GM21723 (cell line): ENCODE results near the gene ZSCAN18.

Experiments
- ATAC-seq: cut with Tn5 transposase; IDR thresholded peaks from one replicate; pipeline ENCODE4 v1.9.1; 2021; ENCODE audit warnings: mild to moderate bottlenecking, moderate library complexity; ENCODE audit not compliant: unreplicated experiment

The ZSCAN18 gene

DNA sequence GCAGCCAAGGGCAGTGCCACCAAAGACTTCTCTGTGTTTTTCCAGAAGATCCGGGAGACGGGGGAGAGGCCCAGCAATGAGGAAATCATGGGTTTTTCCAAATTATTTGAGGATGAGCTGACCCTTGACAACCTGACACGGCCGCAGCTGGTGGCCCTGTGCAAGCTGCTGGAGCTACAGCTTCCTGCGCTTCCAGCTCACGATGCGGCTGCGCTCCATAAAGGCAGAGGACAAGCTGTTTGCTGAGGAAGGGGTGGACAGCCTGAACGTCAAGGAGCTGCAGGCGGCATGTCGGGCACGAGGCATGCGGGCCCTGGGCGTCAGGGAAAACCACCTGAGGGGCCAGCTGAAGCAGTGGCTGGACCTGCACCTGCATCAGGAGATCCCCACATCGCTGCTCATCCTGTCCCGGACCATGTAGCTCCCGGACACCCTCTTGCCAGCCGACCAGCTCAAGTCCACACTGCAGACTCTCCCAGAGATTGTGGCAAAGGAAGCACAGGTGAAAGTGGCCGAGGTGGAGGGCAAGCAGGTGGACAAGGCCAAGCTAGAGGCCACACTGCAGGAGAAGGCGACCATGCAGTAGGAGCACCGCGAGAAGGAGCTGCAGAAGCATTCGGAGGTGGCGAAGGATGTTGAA lies 52.5 kb downstream of the ZSCAN18 start:
- no peak for ATAC-seq

DNA sequence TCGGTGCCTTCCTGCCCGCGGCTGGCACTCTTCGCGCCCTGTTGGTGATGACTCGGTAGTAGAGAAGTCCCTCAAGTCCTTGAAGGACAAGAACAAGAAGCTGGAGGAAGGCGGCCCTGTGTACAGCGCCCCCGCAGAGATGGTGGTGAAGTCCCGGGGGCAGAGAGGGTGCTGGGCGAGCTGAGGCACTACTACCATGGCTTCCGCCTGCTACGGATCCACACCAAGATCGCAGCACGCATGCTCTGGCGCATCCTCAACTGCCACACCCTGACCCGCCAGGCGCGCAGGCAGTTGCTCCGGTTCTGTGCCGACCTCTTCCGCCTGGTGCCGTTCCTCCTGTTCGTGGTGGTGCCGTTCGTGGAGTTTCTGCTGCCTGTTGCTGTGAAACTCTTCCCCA lies 53.1 kb downstream of the ZSCAN18 start:
- ATAC-seq = no peak

DNA sequence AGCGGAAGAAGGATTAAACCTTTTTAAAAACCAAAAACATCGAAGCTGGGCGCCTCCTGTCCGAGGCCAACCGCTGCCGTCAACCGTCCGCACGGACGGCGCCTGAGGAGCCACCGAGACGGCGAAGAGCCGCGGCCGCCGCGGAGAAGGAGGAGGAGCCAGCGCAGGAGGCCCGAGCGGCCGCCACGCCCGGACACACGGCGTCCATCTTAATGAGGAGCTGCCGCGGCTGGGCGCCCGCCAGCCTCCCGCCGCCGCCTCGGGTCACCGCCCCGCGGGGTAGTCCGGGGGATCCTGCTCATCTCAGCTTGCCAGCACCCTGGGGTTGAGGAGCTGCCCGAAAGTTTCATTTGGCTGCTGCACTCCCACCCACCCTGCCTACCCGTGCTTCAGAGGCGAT lies 53.6 kb downstream of the ZSCAN18 start:
- ATAC-seq = no peak

DNA sequence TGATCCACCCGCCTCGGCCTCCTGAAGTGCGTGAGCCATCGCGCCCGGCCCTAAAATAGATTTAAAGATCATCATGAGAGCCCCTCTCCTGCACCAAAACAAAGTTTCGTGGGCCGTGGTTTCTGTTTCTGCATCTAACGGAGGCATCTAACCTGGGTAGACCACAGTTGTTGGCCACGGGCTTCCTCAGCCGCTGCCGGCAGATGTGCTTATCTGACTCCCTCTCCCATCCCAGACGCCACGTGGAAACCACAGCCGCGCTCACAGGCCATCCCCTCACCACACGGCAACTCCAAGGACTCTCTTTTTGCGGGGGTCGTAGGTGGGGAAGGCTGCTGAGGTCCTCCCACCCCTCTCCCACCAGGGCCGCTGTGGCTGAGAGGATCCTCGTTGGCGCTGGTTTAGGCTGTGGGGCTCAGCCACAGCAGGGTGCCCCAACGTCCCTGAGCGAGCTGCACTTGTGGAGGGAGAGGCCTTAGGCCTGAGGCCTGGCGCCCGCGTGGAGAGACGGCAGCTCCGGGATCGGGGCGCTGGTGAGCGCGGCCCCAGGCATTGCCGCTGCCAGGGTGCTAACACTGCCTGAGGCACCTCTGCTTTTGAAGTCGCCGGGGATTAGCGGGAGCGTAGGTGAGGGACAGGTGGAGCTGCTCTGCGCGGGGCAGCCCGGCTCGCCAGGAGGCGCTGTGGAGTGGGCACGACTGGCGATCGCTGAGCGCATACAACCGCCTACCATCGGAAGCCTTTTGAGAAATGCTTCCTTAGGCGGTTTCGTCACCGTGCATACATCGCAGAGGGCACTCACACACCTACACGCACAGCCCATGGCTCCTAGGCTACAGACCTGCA lies 55.3 kb downstream of the ZSCAN18 start:
- no peak for ATAC-seq

DNA sequence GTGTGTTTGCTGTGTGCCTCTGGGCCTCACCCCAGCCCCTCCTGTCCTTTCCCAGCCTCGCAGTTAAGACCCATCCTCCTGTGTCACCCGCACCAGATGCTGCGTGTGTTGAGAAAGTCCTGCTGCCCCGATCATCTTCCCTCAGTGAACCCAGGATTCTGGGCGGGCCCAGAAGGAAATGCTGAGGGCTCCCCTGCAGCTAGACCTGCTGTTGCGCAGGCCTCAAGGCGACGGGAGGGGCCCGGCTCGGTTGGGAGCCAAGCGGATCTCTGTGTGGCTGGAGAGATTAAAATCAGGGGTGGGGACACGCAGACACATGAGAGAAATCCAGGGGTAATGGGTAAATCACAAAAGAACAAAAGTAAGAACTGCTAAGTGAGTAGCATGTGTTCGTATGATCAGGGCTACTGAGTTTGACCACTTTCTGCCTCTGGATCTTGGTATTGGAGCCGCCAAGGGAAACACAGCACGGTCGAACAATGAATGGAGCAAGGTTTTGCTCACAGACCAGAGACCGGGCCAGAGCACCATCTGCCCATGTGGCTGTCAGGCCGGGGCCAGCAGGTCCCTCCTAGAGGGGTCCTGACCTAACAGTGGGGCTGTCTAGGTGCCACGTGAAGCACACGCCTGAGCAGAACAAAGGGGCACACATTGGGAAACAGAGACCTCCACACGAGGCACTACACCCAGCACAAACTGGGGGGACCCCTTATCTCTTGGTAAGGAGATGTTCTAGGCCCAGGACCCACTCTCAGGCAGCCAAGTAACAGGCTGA lies 57.1 kb downstream of the ZSCAN18 start:
- ATAC-seq = no peak

DNA sequence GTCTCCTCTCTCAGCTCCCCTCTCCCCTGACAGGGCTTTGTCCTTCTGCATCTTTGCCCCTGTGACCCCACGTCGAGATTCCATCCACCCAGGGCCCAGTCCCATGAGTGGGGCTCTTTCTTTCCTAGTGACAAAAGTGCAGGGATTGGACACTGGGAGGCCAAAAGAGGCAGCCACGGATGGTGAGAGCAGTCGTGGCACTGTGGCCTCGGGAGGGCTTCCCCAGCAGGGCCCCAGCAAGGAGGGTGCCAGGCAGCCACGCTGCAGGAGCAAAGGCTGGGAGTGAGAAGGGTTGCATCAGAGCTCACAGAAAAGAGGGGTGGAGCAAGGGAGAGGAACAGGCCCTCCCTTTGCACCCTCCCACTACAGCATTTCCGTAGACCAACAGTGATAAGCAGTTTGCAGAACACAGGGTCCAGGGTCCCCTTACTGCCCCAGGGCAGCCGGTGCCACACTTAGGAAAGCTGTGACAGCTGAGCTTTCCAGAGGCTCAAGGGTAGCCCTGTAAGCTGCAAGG lies 59.3 kb downstream of the ZSCAN18 start:
- no peak for ATAC-seq

DNA sequence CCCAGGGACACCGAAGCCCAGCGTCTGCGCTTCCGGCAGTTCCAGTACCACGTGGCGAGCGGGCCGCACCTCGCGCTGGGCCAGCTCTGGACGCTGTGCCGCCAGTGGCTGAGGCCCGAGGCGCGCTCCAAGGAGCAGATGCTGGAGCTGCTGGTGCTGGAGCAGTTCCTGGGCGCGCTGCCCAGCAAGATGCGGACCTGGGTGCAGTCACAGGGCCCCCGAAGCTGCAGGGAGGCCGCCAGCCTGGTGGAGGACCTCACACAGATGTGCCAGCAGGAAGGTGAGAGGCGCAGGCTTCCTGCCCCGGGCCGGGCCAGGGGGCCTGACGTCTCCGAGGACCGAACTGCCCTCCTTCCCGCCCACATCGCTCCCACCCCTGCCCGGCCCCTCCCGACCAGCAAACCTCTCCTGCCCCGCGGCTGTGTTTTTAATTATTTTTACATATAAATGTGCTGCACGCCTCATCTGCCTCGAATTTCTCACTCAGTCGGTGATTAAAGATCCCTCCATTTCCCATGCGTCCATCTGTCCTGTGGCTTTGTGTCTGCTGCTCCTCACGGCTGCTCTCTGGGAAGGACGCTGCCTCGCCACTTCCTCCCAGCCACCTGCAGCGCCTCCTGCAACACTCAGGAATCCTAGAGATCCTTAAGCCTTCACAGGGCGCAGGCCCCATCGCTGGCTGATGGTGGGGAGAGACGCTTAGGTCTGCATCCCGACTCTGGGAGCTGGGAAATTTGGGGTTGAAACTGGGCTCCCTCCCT lies 59.9 kb downstream of the ZSCAN18 start:
- ATAC-seq = no peak

DNA sequence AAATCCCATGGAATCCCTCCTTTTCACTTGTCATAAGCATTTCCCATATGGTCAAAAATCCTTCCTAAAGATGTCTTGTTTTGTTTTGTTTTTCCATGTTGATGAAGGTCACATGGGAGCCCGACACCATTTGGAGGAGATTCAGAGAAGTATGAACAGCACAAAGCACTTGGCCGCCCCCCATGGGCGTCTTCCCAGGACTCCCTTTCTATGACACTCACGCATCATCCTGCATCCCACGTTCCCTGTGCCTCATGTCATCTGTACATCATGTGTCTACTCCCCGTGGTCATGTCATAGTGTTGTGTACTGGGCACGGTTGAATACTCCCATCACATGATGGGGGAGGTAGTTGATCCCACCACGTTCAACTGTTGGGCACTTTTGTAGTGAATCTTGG lies 62.2 kb downstream of the ZSCAN18 start:
- no peak for ATAC-seq

DNA sequence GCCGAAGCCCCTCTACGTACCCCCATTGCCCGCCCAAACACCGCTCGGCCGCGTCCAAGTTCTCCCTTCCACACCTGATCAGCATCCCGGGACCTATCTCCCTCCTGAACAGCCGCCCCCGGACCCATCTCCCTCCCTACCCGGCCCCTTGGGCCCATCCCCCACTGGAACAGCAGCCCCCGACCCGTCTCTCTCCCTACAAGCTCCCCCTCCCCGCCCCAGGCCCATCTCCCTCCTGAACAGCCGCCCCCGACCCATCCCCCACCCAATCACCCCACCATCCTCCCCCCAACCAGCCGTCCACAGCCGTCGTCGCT lies 63.6 kb downstream of the ZSCAN18 start:
- no peak for ATAC-seq
